Measurements from ENCODE around the gene OR52E6.
A peak's percentile ranks its signal among the peaks of the same experiment; 100 is the strongest.

Gene OR52E6

GRCh38 chr11:5841797-5842196 is at the start of gene OR52E6:
TSS of gene OR52E6 (minus strand) at chr11:5841897. CDS start at chr11:5841897, 0 bp downstream.
- no peak for TF ChIP-seq ZFX (IDR thresholded peaks at IDR 0.05; ENCODE audit: borderline replicate concordance)
- TF ChIP-seq, protein P1, sequence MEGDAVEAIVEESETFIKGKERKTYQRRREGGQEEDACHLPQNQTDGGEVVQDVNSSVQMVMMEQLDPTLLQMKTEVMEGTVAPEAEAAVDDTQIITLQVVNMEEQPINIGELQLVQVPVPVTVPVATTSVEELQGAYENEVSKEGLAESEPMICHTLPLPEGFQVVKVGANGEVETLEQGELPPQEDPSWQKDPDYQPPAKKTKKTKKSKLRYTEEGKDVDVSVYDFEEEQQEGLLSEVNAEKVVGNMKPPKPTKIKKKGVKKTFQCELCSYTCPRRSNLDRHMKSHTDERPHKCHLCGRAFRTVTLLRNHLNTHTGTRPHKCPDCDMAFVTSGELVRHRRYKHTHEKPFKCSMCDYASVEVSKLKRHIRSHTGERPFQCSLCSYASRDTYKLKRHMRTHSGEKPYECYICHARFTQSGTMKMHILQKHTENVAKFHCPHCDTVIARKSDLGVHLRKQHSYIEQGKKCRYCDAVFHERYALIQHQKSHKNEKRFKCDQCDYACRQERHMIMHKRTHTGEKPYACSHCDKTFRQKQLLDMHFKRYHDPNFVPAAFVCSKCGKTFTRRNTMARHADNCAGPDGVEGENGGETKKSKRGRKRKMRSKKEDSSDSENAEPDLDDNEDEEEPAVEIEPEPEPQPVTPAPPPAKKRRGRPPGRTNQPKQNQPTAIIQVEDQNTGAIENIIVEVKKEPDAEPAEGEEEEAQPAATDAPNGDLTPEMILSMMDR (IDR thresholded peaks at IDR 0.05): no peak
- no peak within 1 kb of the TSS for H3K27ac ChIP-seq

- no peak overlapping the region for H3K27ac ChIP-seq
- TF ChIP-seq ZFX (IDR thresholded peaks at IDR 0.05; ENCODE audit: borderline replicate concordance): no peak
- TF ChIP-seq, protein P1 (IDR thresholded peaks at IDR 0.05): peak; percentile 77
Observed at GRCh38 chr11:5891216-5891800, 49.6 kb upstream of the OR52E6 start.

- TF ChIP-seq, protein P1 (IDR thresholded peaks at IDR 0.05): no peak
- TF ChIP-seq ZFX (IDR thresholded peaks at IDR 0.05; ENCODE audit: borderline replicate concordance): no peak
Observed at GRCh38 chr11:5887661-5888060, 46.0 kb upstream of the OR52E6 start.

GRCh38 chr11:5887172-5887571 is 45.5 kb upstream of the OR52E6 start:
- H3K27ac ChIP-seq: no peak overlapping the region
- TF ChIP-seq ZFX (IDR thresholded peaks at IDR 0.05; ENCODE audit: borderline replicate concordance): no peak
- TF ChIP-seq, protein P1 (IDR thresholded peaks at IDR 0.05): no peak

More at GRCh38 chr11:5887661-5888060, 46.0 kb upstream of the OR52E6 start:
- H3K27ac ChIP-seq: no peak overlapping the region

- TF ChIP-seq, protein P1 (IDR thresholded peaks at IDR 0.05): no peak
- TF ChIP-seq ZFX (IDR thresholded peaks at IDR 0.05; ENCODE audit: borderline replicate concordance): no peak
- H3K27ac ChIP-seq: no peak overlapping the region
Observed at GRCh38 chr11:5881756-5882155, 40.1 kb upstream of the OR52E6 start.

DNA sequence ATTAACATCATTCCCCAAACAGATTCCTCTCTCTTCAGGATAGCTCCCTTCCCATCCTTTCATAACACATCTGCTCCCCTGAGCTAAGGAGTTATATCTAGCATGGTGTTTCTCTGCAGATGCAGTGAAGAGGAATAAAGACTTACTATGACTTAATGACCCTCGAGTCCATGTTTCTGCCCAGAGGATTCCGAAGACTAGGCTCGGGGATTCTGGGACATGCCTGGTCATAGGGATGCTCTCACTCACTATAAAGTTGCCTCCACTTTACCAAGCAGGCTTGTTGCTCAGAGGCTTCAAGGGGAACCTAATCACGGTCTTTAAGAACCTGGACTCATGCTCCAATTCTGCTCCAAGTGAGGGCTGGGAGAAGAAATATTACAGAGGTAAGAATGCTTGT is 38.6 kb upstream of the OR52E6 start, which contains the start of gene OR52E4:
TSS of gene OR52E4 (plus strand) at position 301 of the 400 bp plus-strand sequence. CDS start 3,664 bp downstream, outside the sequence.
- no peak for TF ChIP-seq ZFX (IDR thresholded peaks at IDR 0.05; ENCODE audit: borderline replicate concordance)
- TF ChIP-seq, protein P1 (IDR thresholded peaks at IDR 0.05): no peak
- no peak within 1 kb of the TSS for H3K27ac ChIP-seq

DNA sequence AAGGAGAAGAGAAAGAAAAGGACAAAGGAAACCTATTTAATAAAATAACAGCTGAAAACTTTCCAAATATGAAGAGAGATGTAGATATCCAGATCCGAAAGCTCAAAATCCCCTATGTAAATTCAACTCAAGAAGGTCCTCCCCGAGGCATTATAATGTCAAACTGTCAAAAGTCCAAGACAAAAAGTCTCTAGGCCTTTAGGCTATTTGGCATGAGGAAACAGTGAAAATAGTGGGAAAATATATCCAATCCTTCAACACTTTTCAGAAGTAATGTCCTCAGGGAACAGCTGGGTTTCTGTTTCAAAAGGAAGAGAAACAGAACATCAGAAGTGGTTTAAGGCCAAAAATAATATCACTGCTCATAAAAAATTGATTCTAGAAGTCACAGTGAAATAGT is 36.9 kb upstream of the OR52E6 start:
- no peak overlapping the region for H3K27ac ChIP-seq
- no peak for TF ChIP-seq ZFX (IDR thresholded peaks at IDR 0.05; ENCODE audit: borderline replicate concordance)
- TF ChIP-seq, protein P1 (IDR thresholded peaks at IDR 0.05): no peak

Data from 22Rv1 (cell line).